GM06990 (cell line): ENCODE results near the gene RPRD1A.

ENCODE experiments used
- DNase-seq: peaks from one replicate; pipeline ENCODE4 v3.0.0-alpha.2; 2011; ENCODE audit not compliant: insufficient read length; ENCODE audit errors: extremely low read depth
- H3K27me3 ChIP-seq: replicated peaks from 2 replicates; pipeline ENCODE4 v1.6.0; 2011; ENCODE audit warnings: low read length; ENCODE audit not compliant: control insufficient read depth, insufficient read depth
- H3K36me3 ChIP-seq: 2 replicates; pipeline ENCODE4 v1.5.1; 2011; ENCODE audit warnings: low read length; ENCODE audit not compliant: control insufficient read depth, insufficient read depth
- H3K4me3 ChIP-seq: replicated peaks from 2 replicates; pipeline ENCODE4 v1.5.1; 2011; ENCODE audit warnings: low read depth, mild to moderate bottlenecking, control low read depth, low read length
- CTCF ChIP-seq: IDR thresholded peaks from 2 replicates; pipeline ENCODE4 v1.5.1; 2011; ENCODE audit warnings: low read length, control low read depth, mild to moderate bottlenecking, inconsistent platforms; ENCODE audit not compliant: insufficient read depth, poor library complexity, severe bottlenecking

The RPRD1A gene

GRCh38 chr18:36006997-36007396 lies 60.4 kb downstream of the RPRD1A start:
- H3K36me3 ChIP-seq = no peaks in the 10 kb centered on the region
- no peak for TF ChIP-seq CTCF
- DNase-seq = no peak
- no peak overlapping the region for H3K4me3 ChIP-seq
- no peaks in the 10 kb centered on the region for H3K27me3 ChIP-seq

- Histone ChIP-seq H3K36me3 (no peaks in the 10 kb centered on the region), H3K27me3 (no peaks in the 10 kb centered on the region), H3K4me3 (no peak overlapping the region)
- no peak for DNase-seq
- TF ChIP-seq CTCF = no peak
These were observed 67.4 kb downstream of the RPRD1A start for GRCh38 chr18:35999925-36000324.

GRCh38 chr18:35998967-35999366 lies 68.4 kb downstream of the RPRD1A start:
- no peaks in the 10 kb centered on the region for H3K27me3 ChIP-seq
- no peak overlapping the region for H3K4me3 ChIP-seq
- no peak for DNase-seq
- no peaks in the 10 kb centered on the region for H3K36me3 ChIP-seq
- TF ChIP-seq CTCF = peak; percentile 35

GRCh38 chr18:35993013-35993412 lies 74.3 kb downstream of the RPRD1A start:
- no peak overlapping the region for H3K4me3 ChIP-seq
- peaks cover 3% of the 10 kb centered on the region for H3K36me3 ChIP-seq
- TF ChIP-seq CTCF = no peak
- DNase-seq = no peak
- no peaks in the 10 kb centered on the region for H3K27me3 ChIP-seq

- no peak for DNase-seq
- Histone ChIP-seq H3K27me3 (no peaks in the 10 kb centered on the region), H3K36me3 (peaks cover 3% of the 10 kb centered on the region), H3K4me3 (no peak overlapping the region)
- no peak for TF ChIP-seq CTCF
These were observed 75.7 kb downstream of the RPRD1A start for GRCh38 chr18:35991696-35992095.

GRCh38 chr18:35983818-35984217 lies 83.5 kb downstream of the RPRD1A start:
- H3K27me3 ChIP-seq = no peaks in the 10 kb centered on the region
- TF ChIP-seq CTCF = no peak
- DNase-seq = no peak
- no peak overlapping the region for H3K4me3 ChIP-seq
- peaks cover 2% of the 10 kb centered on the region for H3K36me3 ChIP-seq
